HepG2 (cell line): ENCODE data around the gene CCNQ. TPM values are rescaled to one million over a fixed set of nuclear protein-coding genes. Genes with fewer than 3 reads are reported as not detected.

Experiments used
- ATF4 ChIP-seq, 2 experiments: fragments of 450-650 bp in 1 of 2; sonication (generic) in 1 of 2; formaldehyde crosslinking; IDR thresholded peaks; 2 replicates each; pipeline versions ENCODE4 v1.5.0 to v1.8.0; 2020 to 2022; ENCODE audit warnings: mild to moderate bottlenecking in 1 of 2, missing genetic modification reagents in 1 of 2
- BATF2 ChIP-seq: sonication (generic); formaldehyde crosslinking; IDR thresholded peaks from 2 replicates; pipeline ENCODE4 v1.8.0; 2022; ENCODE audit warnings: mild to moderate bottlenecking, missing genetic modification reagents, moderate library complexity
- CBX1 ChIP-seq: IDR thresholded peaks from one replicate; pipeline ENCODE4 v1.6.1; 2016; ENCODE audit warnings: antibody characterized with exemption, low read depth
- EP300 ChIP-seq, 3 experiments: sonication (generic) in 1 of 3; formaldehyde crosslinking in 1 of 3; IDR thresholded peaks; 2 replicates each; pipeline versions ENCODE4 v1.5.1 to v1.6.1; 2011 to 2020; ENCODE audit warnings: low read depth in 2 of 3, low read length in 2 of 3, borderline replicate concordance in 1 of 3, improper control_type of control experiment in 1 of 3, mild to moderate bottlenecking in 1 of 3, missing genetic modification reagents in 1 of 3, moderate library complexity in 1 of 3
- FOXK1 ChIP-seq: sonication (generic); formaldehyde crosslinking; IDR thresholded peaks from 2 replicates; pipeline ENCODE4 v1.4.0; 2020; ENCODE audit warnings: low read depth, missing genetic modification reagents, borderline replicate concordance
- MIER2 ChIP-seq: IDR thresholded peaks from 2 replicates; pipeline ENCODE4 v1.6.1; 2016; ENCODE audit warnings: missing biosample characterization, missing genetic modification reagents
- NKX3-1 ChIP-seq: sonication (generic); formaldehyde crosslinking; IDR thresholded peaks from 2 replicates; pipeline ENCODE4 v1.5.0; 2020; ENCODE audit warnings: missing genetic modification reagents
- PRDM15 ChIP-seq: sonication (generic); formaldehyde crosslinking; IDR thresholded peaks from 2 replicates; pipeline ENCODE4 v1.4.0; 2020; ENCODE audit warnings: missing genetic modification reagents
- YY1 ChIP-seq: IDR thresholded peaks from 2 replicates; pipeline ENCODE4 v1.6.1; 2011; ENCODE audit warnings: low read length, low read depth, moderate library complexity, mild to moderate bottlenecking; ENCODE audit not compliant: insufficient read depth, insufficient replicate concordance
- ZFP82 ChIP-seq: sonication (generic); formaldehyde crosslinking; IDR thresholded peaks from 2 replicates; pipeline ENCODE4 v1.5.1; 2020; ENCODE audit warnings: mild to moderate bottlenecking, missing genetic modification reagents, borderline replicate concordance
- ZNF30 ChIP-seq: sonication (generic); formaldehyde crosslinking; IDR thresholded peaks from 2 replicates; pipeline ENCODE4 v1.5.0; 2020; ENCODE audit warnings: mild to moderate bottlenecking, missing genetic modification reagents
- ZNF543 ChIP-seq: sonication (generic); formaldehyde crosslinking; IDR thresholded peaks from 2 replicates; pipeline ENCODE4 v1.4.0; 2020; ENCODE audit warnings: mild to moderate bottlenecking, missing genetic modification reagents
- ZNF747 ChIP-seq: sonication (generic); formaldehyde crosslinking; IDR thresholded peaks from 2 replicates; pipeline ENCODE4 v1.8.1; 2023; ENCODE audit warnings: missing genetic modification reagents, mild to moderate bottlenecking, borderline replicate concordance
- ZNF781 ChIP-seq: sonication (generic); formaldehyde crosslinking; IDR thresholded peaks from 2 replicates; pipeline ENCODE4 v1.5.1; 2020; ENCODE audit warnings: borderline replicate concordance, mild to moderate bottlenecking, missing genetic modification reagents; ENCODE audit errors: not compliant biosample characterization
- ZNF816 ChIP-seq: sonication (generic); formaldehyde crosslinking; IDR thresholded peaks from 2 replicates; pipeline ENCODE4 v1.8.0; 2022; ENCODE audit warnings: missing genetic modification reagents, mild to moderate bottlenecking, borderline replicate concordance
- ZNF879 ChIP-seq: sonication (generic); formaldehyde crosslinking; IDR thresholded peaks from 2 replicates; pipeline ENCODE4 v1.8.1; 2023; ENCODE audit warnings: missing genetic modification reagents
- ZSCAN9 ChIP-seq: IDR thresholded peaks from 2 replicates; pipeline ENCODE4 v1.6.1; 2016; ENCODE audit warnings: borderline replicate concordance
- polyA plus RNA-seq, 8 experiments: library from polyadenylated mRNA; depleted of rRNA in 3 of 8; stranded (reverse) in 7 of 8; unstranded in 1 of 8; fragments of >200 nt; fragmentation: Illumina TruSeq in 4 of 8; extraction: Trizol in 4 of 8; gene quantifications; 2 replicates each; pipeline versions ENCODE4 v1.2.1 to v1.2.3, GENCODE V29; 2011 to 2016; ENCODE audit warnings: low read depth in 4 of 8, missing spikeins in 1 of 8, mixed read lengths in 1 of 8; ENCODE audit not compliant: insufficient read depth in 1 of 8
- total RNA-seq, 5 experiments: library from RNA; depleted of rRNA; stranded (reverse); fragments of >200 nt; fragmentation: Illumina TruSeq; extraction: Trizol; gene quantifications; 2 replicates each; pipeline ENCODE4 v1.2.3, GENCODE V29; 2016; ENCODE audit warnings: low read depth in 1 of 5
- TF ChIP-seq, protein P1 (sequence below): sonication (generic); formaldehyde crosslinking; IDR thresholded peaks from 2 replicates; pipeline ENCODE4 v1.5.0; 2020; ENCODE audit warnings: mild to moderate bottlenecking, missing genetic modification reagents

The CCNQ gene
- total and polyA plus RNA-seq, 2 of the 13 experiments (the other 11 are each of a cell fraction or from before 2014, with no cell fraction given), result 15.0 to 25.5 TPM

DNA sequence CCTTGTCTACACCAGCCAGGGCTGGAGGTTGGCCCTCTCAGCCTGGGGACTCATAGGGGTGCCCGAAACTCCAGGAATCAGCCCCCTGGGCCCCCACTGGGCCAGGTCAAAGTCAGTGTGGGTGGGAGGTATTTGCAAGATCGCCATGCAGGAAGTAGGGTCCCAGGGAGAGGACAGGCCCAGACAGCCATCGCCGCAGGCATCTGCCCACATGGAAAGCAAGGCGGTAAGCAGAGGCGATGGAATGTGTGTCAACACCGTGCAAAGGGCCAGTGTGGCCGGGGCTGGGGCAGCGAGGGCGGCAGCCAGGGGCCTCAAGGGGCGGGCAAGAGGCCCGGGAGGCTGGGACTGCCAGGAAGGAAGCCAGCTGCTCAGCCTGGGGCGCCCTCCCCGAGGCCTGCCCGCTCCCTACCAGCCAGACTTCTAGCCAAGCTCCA, 28.8 kb upstream of the CCNQ start (continued):
- TF ChIP-seq ZNF816 (CRISPR knock-in tag) (peak; percentile 47; the same call in 1 of the 2 replicates), ZNF30 (CRISPR knock-in tag) (no peak), ZSCAN9 (0 out of 2 replicates have a peak, but pooled peaks have one; percentile 51), CBX1 (no peak), EP300 (IDR thresholded peaks at IDR 0.05; ENCODE audit: low read depth in 2 of 2, low read length in 2 of 2) (peak in 1 of 2 experiments; percentile 66; a peak in 2 of 4 replicates), EP300 (CRISPR knock-in tag; IDR thresholded peaks at IDR 0.05; ENCODE audit: borderline replicate concordance) (peak; percentile 68; the same call in 1 of the 2 replicates), NKX3-1 (0 out of 2 replicates have a peak, but pooled peaks have one; percentile 64), FOXK1 (CRISPR knock-in tag) (peak; percentile 86; the same call in 1 of the 2 replicates), ZNF781 (CRISPR knock-in tag) (peak; percentile 49), ZNF747 (CRISPR knock-in tag) (no peak), YY1 (peak; percentile 62), MIER2 (CRISPR knock-in tag) (0 out of 2 replicates have a peak, but pooled peaks have one; percentile 42), BATF2 (no peak), PRDM15 (CRISPR knock-in tag) (peak; percentile 35; the same call in 1 of the 2 replicates), ZNF879 (CRISPR knock-in tag) (no peak), ZNF543 (CRISPR knock-in tag) (no peak; the same call in 1 of the 2 replicates), ZFP82 (CRISPR knock-in tag) (peak; percentile 33; the same call in 1 of the 2 replicates), ATF4 (CRISPR knock-in tag; IDR thresholded peaks at IDR 0.05) (peak in 1 of 2 experiments; percentile 59; a peak in 1 of 4 replicates)
- TF ChIP-seq, protein P1, sequence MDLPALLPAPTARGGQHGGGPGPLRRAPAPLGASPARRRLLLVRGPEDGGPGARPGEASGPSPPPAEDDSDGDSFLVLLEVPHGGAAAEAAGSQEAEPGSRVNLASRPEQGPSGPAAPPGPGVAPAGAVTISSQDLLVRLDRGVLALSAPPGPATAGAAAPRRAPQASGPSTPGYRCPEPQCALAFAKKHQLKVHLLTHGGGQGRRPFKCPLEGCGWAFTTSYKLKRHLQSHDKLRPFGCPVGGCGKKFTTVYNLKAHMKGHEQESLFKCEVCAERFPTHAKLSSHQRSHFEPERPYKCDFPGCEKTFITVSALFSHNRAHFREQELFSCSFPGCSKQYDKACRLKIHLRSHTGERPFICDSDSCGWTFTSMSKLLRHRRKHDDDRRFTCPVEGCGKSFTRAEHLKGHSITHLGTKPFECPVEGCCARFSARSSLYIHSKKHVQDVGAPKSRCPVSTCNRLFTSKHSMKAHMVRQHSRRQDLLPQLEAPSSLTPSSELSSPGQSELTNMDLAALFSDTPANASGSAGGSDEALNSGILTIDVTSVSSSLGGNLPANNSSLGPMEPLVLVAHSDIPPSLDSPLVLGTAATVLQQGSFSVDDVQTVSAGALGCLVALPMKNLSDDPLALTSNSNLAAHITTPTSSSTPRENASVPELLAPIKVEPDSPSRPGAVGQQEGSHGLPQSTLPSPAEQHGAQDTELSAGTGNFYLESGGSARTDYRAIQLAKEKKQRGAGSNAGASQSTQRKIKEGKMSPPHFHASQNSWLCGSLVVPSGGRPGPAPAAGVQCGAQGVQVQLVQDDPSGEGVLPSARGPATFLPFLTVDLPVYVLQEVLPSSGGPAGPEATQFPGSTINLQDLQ, result peak; percentile 62
